HG03066 (cell line): ENCODE results near the gene PRSS50.

Source experiments
- ATAC-seq: cut with Tn5 transposase; IDR thresholded peaks from one replicate; pipeline ENCODE4 v1.9.1; 2021; ENCODE audit warnings: low read depth; ENCODE audit not compliant: unreplicated experiment

The PRSS50 gene

DNA sequence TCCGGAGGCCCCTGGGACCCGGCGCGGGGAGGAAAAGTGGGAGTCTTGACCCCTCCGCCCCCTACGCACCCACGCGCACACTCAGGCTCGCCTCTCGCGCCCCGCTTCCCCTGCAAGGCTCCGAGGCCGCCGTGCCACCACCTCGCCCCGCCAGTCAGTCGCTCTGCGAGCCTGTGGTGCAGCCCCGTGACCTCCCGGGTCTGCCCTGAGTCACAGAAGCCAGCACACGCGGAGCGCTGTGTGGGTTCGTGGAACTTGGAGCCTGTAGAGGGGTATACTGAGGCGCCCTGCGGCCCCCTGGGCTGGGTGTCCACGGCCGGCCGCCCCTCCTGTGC, 23.8 kb downstream of the PRSS50 start:
- ATAC-seq = no peak

DNA sequence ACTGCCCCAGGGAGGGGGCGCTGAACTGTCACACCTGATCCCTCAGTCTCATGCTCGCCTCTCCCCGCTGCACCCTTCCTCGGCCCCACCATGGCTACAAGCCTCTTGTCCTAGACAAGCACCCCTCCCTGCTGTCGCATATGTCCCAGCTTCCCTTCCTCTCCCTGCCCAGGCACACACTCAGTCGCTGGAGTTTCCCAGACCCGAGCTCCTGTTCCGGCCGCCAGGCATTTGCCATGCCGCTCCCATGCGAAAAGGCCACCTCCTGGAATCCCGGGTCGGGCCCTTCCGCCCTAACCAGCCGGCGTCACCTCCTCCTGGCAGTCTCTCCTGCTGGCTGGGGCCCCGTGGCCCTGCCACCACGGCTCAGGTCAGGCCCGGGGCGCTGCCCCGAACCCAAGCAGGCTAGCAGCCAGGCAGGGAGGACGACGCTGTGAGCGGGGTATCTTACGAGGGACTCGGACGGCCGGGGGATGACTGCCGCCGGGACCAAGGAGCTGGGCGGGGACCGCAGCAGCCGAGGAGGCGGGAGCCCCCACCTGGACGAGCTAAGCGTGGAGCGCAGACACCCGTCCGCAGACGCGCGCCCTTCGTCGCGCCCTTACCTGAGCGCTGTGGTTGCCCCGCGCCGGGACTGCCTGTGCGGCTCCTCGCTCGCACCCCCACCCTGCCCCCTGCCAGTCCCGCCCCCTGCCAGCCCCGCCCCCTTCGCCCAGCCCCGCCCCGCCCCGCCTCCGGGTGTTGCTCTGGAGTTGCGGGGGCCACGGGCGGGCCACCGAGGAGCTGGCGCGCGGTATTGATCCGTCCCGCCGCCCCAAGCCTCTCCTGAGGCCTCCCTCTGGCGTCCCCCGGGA, 24.4 kb downstream of the PRSS50 start, which contains the start of gene ALS2CL:
Gene ALS2CL, minus strand, starts transcription at position 642 of the 854 bp plus-strand sequence. CDS start 4,239 bp downstream, outside the sequence.
- ATAC-seq = no peak

- no peak for ATAC-seq
Observed at GRCh38 chr3:46692566-46692990, 25.1 kb downstream of the PRSS50 start.

DNA sequence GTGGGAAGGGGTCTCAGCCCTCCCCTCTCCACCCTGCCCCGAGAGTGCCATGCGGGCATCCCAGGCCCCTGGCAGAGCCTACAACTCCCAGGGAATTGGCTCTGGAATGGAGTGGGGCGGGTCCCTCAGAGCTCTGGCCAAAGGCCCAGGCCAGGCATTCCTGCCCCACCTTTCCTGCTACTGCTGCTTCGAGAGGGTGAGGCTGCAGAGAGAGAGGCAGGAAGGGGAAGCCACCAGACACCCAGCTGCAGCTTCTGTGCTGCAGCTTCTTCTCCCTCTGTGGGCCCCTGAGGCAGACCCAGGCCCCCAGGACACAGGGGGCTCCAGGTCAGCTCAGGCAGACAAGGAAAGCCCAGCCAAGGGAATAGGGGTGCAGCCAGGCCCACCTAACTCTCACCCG, 26.9 kb downstream of the PRSS50 start:
- no peak for ATAC-seq

DNA sequence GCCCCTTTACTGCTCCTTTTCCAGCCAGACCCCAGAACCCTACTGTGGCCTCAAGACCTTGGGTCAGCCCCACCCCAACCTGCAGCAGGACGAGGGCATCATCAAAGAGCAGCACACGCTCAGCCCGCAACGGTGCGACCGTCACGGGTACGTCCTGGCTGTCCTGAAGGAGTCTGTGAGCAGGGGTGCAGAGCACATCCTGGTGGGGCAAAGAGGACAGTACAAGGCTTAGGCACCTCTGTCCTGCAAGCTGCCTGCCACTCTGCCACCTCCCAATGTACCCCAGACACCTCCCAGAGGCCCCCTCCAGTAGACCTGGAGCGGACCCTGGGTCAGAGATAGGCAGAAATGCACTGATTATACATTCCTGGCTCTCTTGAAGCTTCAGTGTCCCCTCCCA, 32.2 kb downstream of the PRSS50 start:
- no peak for ATAC-seq

GRCh38 chr3:46684891-46685290, 32.8 kb downstream of the PRSS50 start:
- no peak for ATAC-seq

GRCh38 chr3:46682974-46683373, 34.7 kb downstream of the PRSS50 start:
- ATAC-seq = no peak

DNA sequence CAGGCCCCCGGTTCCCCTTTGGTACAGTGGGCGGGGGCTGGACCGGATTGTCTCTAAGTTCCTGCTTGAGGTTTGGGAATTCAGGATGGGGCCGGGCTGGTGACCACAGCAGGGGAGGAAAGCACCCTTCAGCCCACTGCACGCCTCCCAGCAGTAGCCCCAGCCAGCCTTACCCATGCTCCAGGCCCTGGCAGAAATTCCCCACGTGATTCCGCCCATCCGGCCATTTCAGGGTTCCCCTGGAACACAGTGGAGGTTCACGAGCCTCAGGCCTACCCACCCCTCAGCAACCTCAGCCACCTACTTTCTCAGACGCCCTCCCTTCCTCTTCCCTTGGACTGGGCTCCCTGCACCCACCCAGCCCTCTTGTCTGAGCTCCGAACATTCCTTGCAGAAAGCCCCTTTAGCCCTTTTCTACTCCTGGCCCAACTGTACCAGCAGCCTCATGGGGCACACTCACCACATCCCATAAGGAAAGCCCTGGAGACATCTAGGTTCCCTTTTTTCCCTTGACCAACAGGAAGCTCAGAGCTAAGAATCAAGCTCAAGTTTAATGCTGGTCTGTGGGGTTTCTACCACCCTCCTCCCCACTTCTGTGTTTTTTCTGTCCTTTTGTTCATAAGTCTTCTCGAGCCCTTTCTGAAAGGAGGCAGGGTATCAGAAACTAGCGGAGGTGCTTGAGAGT, 35.7 kb downstream of the PRSS50 start:
- ATAC-seq = no peak

- ATAC-seq = no peak
Observed at GRCh38 chr3:46681387-46681786, 36.3 kb downstream of the PRSS50 start.

GRCh38 chr3:46680298-46680826, 37.3 kb downstream of the PRSS50 start:
- no peak for ATAC-seq

- ATAC-seq = no peak
Observed at GRCh38 chr3:46679681-46680080, 38.0 kb downstream of the PRSS50 start.

DNA sequence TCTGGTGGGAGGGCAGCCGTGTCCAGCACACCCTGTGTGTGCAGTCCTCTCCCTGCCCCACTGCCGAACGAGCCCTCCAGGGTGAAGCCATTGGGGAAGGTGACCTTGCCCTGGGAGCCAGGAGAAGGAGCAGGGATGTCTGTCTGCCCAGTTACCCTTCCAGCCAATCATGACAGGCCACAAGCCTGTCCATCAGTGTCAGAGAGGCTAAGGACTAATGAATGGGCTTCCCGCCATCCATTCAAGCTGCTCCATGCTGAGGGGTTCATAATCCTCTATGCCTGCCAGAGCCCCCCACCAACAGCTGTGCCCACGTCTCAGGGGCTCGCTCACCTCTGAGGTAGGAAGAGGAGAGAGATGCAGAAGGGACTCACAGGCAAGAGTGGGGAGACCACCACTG, 39.4 kb downstream of the PRSS50 start:
- no peak for ATAC-seq

DNA sequence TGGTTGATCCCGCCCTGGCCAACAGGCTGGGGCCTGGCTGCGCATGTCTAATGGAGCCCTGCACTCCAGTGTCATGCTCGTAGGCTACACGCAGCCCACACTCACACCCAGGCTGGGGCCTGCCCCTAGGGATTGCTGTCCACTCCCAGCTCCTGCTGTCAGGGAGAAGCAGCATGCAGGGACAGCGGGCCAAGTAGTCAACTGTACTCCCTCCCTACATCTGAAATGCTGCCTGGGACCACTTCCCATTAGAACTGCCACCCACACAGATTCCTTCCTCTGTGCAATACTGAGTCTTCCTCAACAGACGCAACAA, 40.3 kb downstream of the PRSS50 start:
- ATAC-seq = no peak

- ATAC-seq = no peak
Observed at GRCh38 chr3:46676601-46677410, 40.9 kb downstream of the PRSS50 start.

- no peak for ATAC-seq
Observed at GRCh38 chr3:46675843-46676567, 41.7 kb downstream of the PRSS50 start.

- no peak for ATAC-seq
Observed at GRCh38 chr3:46675426-46675825, 42.2 kb downstream of the PRSS50 start.

GRCh38 chr3:46674031-46674845, 43.4 kb downstream of the PRSS50 start:
- ATAC-seq = no peak

GRCh38 chr3:46673151-46674030, 44.3 kb downstream of the PRSS50 start:
- no peak for ATAC-seq

DNA sequence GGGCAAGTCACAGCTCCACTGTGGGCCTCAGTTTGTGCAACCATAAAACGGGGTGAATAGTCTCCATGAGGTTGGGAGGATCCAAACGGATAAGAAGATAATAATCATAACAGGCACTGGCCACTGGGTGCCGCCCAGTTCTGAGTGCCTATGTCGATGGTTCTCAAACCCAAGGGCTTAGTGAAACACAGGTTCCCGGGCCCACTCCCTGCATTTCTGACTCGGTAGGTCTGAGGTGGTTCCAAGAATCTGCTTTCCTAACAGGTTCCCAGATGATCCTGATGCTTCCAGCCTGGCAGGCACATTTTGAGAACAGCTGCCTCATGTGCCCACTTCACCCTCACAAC, 45.3 kb downstream of the PRSS50 start:
- no peak for ATAC-seq
